Vagina (tissue), 2 donors: ENCODE results near the gene NPTXR. TPM values are rescaled to one million over a fixed set of nuclear protein-coding genes. Genes with fewer than 3 reads are reported as not detected.

ENCODE experiments used
- DNase-seq, 2 donors: peaks; one replicate each; pipeline ENCODE4 v3.0.0-alpha.2; 2017; ENCODE audit errors: extremely low spot score in 2 of 2
- H3K27ac ChIP-seq: fragments of 200-600 bp; sonication (generic); one replicate; pipeline ENCODE4 v1.5.1; 2019
- H3K27me3 ChIP-seq: fragments of 200-600 bp; sonication (generic); one replicate; pipeline ENCODE4 v1.5.1; 2019
- H3K36me3 ChIP-seq, 2 donors: fragments of 200-600 bp; sonication (generic); one replicate each; pipeline ENCODE4 v1.5.1; 2017 to 2019
- H3K4me1 ChIP-seq: fragments of 200-600 bp; sonication (generic); one replicate; pipeline ENCODE4 v1.5.1; 2019
- H3K4me3 ChIP-seq, 2 donors: fragments of 200-600 bp; sonication (generic); 1 replicate in 1 of 2; 2 replicates in 1 of 2; pipeline ENCODE4 v1.5.1; 2016 to 2019
- H3K9me3 ChIP-seq: fragments of 200-600 bp; sonication (generic); one replicate; pipeline ENCODE4 v1.5.1; 2019
- POLR2A ChIP-seq, 2 donors: fragments of 450-650 bp; IDR thresholded peaks; one replicate each; pipeline ENCODE4 v1.6.1; 2017; ENCODE audit warnings: antibody characterized with exemption in 2 of 2, mild to moderate bottlenecking in 2 of 2, moderate library complexity in 2 of 2
- POLR2AphosphoS5 ChIP-seq, 2 donors: sonication (generic); formaldehyde crosslinking; IDR thresholded peaks; one replicate each; pipeline ENCODE4 v1.9.0; 2017; ENCODE audit warnings: antibody characterized with exemption in 2 of 2, mild to moderate bottlenecking in 2 of 2, low read depth in 1 of 2; ENCODE audit not compliant: insufficient read depth in 1 of 2
- intact Hi-C: fragments of 100-400 bp; cut with DNase I; formaldehyde crosslinking; loops from one replicate; pipeline ENCODE4 v1.15.1; 2023
- total RNA-seq: library from RNA; depleted of rRNA; stranded (reverse); fragments of >200 nt; gene quantifications from one replicate; pipeline ENCODE4 v1.2.3, GENCODE V29; 2016
- TF ChIP-seq, protein P1 (sequence below), 3 experiments: fragments of 450-650 bp in 2 of 3; fragments of 200-600 bp in 1 of 3; sonication (generic) in 1 of 3; IDR thresholded peaks; one replicate each; pipeline ENCODE4 v1.5.1; 2017 to 2019; ENCODE audit warnings: antibody characterized with exemption in 3 of 3, mild to moderate bottlenecking in 2 of 3, moderate library complexity in 2 of 3

Gene NPTXR
- total RNA-seq, 1 donor from 2014 or later: 9.3 TPM

DNA sequence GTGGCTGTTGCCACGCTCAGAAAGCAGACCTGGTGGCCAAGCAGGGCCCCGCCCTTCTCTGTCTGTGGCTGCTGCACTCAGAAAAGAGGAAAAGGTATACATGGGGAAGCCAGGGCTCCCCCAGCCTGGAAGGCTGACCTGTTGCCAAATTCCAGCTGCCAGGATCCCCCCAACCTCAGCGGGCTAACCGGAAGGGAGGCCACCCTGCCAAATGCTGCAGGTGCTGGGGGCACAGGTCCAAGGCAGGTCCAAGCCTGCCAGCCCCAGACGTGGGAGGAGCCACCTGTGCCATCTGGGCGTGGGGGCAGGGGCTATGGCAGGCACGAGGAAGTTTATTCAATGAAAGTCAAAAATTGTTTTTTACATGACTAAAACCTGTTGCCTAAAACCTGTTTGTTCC, 2.6 kb downstream of the NPTXR start:
- intact Hi-C loops: no loop called here
- no peak overlapping the region for H3K27ac ChIP-seq
- H3K27me3 ChIP-seq: no peaks in the 10 kb centered on the region
- TF ChIP-seq POLR2A (IDR thresholded peaks at IDR 0.05) (no peak), POLR2AphosphoS5 (IDR thresholded peaks at IDR 0.05; ENCODE audit: insufficient read depth in 1 of 2, low read depth in 1 of 2) (no peak)
- TF ChIP-seq, protein P1, sequence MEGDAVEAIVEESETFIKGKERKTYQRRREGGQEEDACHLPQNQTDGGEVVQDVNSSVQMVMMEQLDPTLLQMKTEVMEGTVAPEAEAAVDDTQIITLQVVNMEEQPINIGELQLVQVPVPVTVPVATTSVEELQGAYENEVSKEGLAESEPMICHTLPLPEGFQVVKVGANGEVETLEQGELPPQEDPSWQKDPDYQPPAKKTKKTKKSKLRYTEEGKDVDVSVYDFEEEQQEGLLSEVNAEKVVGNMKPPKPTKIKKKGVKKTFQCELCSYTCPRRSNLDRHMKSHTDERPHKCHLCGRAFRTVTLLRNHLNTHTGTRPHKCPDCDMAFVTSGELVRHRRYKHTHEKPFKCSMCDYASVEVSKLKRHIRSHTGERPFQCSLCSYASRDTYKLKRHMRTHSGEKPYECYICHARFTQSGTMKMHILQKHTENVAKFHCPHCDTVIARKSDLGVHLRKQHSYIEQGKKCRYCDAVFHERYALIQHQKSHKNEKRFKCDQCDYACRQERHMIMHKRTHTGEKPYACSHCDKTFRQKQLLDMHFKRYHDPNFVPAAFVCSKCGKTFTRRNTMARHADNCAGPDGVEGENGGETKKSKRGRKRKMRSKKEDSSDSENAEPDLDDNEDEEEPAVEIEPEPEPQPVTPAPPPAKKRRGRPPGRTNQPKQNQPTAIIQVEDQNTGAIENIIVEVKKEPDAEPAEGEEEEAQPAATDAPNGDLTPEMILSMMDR (IDR thresholded peaks at IDR 0.05): no peak
- H3K4me1 ChIP-seq: peaks cover 26% of the 10 kb centered on the region
- no peaks in the 10 kb centered on the region for H3K36me3 ChIP-seq
- H3K9me3 ChIP-seq: no peaks in the 10 kb centered on the region
- no peak overlapping the region for H3K4me3 ChIP-seq
- no peak for DNase-seq

DNA sequence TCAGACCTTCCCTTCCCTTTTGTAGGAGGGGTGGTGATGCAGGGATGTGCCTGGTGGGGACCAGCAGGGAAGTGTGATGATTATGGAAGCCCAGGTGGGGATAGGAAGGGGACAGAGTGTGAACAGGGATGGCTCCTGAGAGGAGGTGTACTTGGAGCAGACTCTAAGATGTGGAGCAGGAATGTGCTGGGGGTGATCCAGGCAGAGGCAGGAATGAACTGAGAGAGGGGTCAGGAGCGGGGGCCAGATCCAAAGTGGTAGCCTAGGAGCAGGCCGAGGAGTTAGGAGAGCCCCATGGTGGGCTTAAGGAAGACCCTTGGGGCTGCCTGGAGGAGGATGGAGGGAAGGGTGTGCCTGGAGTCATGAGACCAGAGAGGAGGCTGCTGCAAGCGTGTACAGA, 3.7 kb downstream of the NPTXR start:
- H3K27me3 ChIP-seq: no peaks in the 10 kb centered on the region
- no peak overlapping the region for H3K4me3 ChIP-seq
- intact Hi-C loops: no loop called here
- H3K4me1 ChIP-seq: peaks cover 26% of the 10 kb centered on the region
- H3K36me3 ChIP-seq: no peaks in the 10 kb centered on the region
- no peaks in the 10 kb centered on the region for H3K9me3 ChIP-seq
- no peak for DNase-seq
- TF ChIP-seq, protein P1 (IDR thresholded peaks at IDR 0.05): no peak
- TF ChIP-seq POLR2AphosphoS5 (IDR thresholded peaks at IDR 0.05; ENCODE audit: insufficient read depth in 1 of 2, low read depth in 1 of 2): no peak
- TF ChIP-seq POLR2A (IDR thresholded peaks at IDR 0.05): no peak
- H3K27ac ChIP-seq: no peak overlapping the region

DNA sequence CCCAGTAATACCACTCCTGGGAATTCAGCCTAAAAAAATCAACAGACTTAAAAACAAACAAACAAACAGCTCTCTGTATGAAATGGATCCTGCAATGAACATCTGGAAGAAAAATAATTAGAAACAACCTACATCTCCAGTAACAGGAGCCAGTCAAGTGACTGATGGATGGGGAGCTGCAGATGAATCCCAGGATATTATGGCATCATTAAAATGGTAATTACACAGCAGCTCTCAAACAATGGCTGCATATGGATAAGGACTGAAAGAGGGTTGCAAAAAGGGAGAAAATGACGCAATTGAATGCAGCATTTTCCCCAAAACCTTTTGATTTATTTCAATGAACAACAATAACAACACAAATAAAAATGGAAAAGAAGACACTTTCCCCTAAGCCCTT, 4.1 kb downstream of the NPTXR start:
- intact Hi-C loops: no loop called here
- Histone ChIP-seq H3K36me3 (no peaks in the 10 kb centered on the region), H3K27me3 (no peaks in the 10 kb centered on the region), H3K9me3 (no peaks in the 10 kb centered on the region), H3K27ac (no peak overlapping the region), H3K4me3 (no peak overlapping the region), H3K4me1 (peaks cover 26% of the 10 kb centered on the region)
- DNase-seq: no peak
- TF ChIP-seq, protein P1 (IDR thresholded peaks at IDR 0.05): no peak
- no peak for TF ChIP-seq POLR2AphosphoS5 (IDR thresholded peaks at IDR 0.05; ENCODE audit: insufficient read depth in 1 of 2, low read depth in 1 of 2)
- TF ChIP-seq POLR2A (IDR thresholded peaks at IDR 0.05): no peak

DNA sequence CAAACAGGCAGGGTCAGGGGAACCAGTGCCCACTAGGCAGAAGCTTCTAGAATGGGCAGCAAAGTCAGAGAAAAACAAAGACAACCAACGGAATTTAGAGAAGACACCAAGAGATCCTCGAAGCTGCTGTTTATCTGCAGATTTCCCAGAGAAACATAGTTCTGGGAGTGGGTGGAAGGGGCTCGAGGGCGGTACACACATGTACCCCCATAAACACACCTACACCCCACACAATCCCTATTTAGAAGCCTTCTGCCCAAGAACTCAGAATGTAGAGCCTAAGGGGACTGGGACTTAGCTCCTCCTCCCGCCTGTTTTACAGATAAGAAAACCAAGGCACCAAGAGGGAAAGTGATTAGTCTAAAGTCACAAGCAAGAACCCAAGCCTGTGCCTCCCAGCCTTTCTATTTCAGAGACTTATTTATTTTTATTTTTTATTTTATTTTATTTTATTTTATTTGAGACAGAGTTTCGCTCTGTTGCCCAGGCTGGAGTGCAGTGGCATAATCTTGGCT, 6.4 kb downstream of the NPTXR start:
- H3K27me3 ChIP-seq: no peaks in the 10 kb centered on the region
- intact Hi-C loops: no loop called here
- H3K36me3 ChIP-seq: no peaks in the 10 kb centered on the region
- no peak overlapping the region for H3K4me3 ChIP-seq
- TF ChIP-seq, protein P1 (IDR thresholded peaks at IDR 0.05): no peak
- no peak for TF ChIP-seq POLR2AphosphoS5 (IDR thresholded peaks at IDR 0.05; ENCODE audit: insufficient read depth in 1 of 2, low read depth in 1 of 2)
- TF ChIP-seq POLR2A (IDR thresholded peaks at IDR 0.05): no peak
- H3K9me3 ChIP-seq: no peaks in the 10 kb centered on the region
- H3K4me1 ChIP-seq: peaks cover 13% of the 10 kb centered on the region
- DNase-seq: no peak
- H3K27ac ChIP-seq: no peak overlapping the region

DNA sequence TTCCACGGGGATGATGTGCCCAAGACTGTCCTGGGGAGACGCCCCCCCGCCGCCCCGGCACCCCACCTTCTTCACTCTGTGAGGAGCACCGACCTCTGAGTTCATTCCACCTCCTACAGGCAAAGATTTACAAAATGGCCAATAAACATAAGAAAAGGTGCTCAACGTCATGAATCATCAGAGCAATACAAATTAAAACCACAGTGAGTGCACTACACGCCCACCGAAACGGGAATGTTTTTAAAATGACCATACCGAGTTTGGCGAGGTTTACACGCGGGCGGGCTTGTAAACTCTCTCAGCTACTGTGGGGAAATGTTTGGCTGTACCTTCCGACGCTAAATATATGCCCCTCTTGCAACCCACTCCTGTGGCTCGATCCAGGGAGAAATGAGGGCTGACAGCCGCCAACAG, 7.9 kb downstream of the NPTXR start:
- Histone ChIP-seq H3K4me1 (no peaks in the 10 kb centered on the region), H3K27ac (no peak overlapping the region), H3K36me3 (no peaks in the 10 kb centered on the region), H3K27me3 (no peaks in the 10 kb centered on the region), H3K4me3 (no peak overlapping the region), H3K9me3 (no peaks in the 10 kb centered on the region)
- intact Hi-C loops: no loop called here
- no peak for DNase-seq
- no peak for TF ChIP-seq POLR2AphosphoS5 (IDR thresholded peaks at IDR 0.05; ENCODE audit: insufficient read depth in 1 of 2, low read depth in 1 of 2)
- TF ChIP-seq POLR2A (IDR thresholded peaks at IDR 0.05): no peak
- TF ChIP-seq, protein P1 (IDR thresholded peaks at IDR 0.05): no peak
